ENCODE measurements around the gene TNFRSF17. TPM values are rescaled to one million over a fixed set of nuclear protein-coding genes. Genes with fewer than 3 reads are reported as not detected.

Gene TNFRSF17
- total and polyA plus RNA-seq, 2 donors (not counting 3 experiments of a cell fraction or from before 2014, with no cell fraction given): not detected

DNA sequence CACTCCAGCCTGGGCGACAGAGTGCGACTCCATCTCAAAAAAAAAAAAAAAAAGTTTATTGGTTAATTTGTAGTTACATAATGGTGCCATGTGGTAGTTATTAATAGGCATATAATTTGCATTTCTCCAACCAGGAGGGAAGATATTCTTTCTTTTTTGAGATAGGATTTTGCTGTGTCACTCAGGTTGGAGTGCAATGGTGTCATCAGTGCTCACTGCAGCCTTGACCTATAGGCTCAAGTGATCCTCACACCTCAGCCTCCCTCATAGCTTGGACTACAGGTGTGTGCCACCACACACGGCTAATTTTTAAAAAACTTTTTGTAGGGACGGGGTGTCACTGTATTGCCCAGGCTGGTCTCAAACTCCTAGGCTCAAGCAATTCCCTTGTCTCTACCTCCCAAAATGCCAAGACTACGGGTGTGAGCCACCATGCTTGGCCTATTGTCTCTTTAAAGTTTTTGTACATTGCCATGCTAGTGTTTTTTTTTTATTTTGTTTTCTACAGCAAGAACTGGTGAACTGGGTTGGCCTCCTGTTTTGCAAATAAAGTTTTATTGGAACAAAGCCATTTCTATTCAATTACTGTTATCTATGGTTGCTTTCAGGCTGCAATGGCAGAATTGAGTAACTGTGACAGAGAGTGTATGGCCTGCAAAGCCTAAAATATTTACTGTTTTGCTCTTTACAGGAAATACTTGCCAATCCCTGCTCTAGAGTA, 23.4 kb downstream of the TNFRSF17 start:
- Histone ChIP-seq H4K20me1 (replicated peaks; ENCODE audit: control insufficient read depth, extremely low read depth, insufficient read depth, low read length) (no peaks in the 10 kb centered on the region), H3K27ac (ENCODE audit: insufficient read depth, low read depth, low read length) (no peak overlapping the region), H3K4me2 (ENCODE audit: insufficient read depth, low read length) (no peak overlapping the region), H3K36me3 (ENCODE audit: control insufficient read depth in 2 of 2, extremely low read depth in 1 of 2, insufficient read depth in 2 of 2, low read length in 2 of 2) (no peaks in the 10 kb centered on the region), H3K9me1 (replicated peaks; ENCODE audit: control insufficient read depth, extremely low read depth, insufficient read depth, low read length) (no peaks in the 10 kb centered on the region), H2AFZ (ENCODE audit: low read depth, low read length) (no peak overlapping the region), H3K9me3 (replicated peaks; ENCODE audit: control insufficient read depth, insufficient read depth, low read length) (no peaks in the 10 kb centered on the region), H3K4me3 (replicated peaks in 1 of 3; ENCODE audit: insufficient read depth in 1 of 3, low read depth in 1 of 3, low read length in 3 of 3) (no peak overlapping the region), H3K27me3 (ENCODE audit: control insufficient read depth in 2 of 2, insufficient read depth in 2 of 2, low read length in 2 of 2) (no peaks in the 10 kb centered on the region), H3K4me1 (ENCODE audit: control insufficient read depth, extremely low read depth, insufficient read depth, low read length) (no peaks in the 10 kb centered on the region), H3K79me2 (ENCODE audit: control insufficient read depth, insufficient read depth, low read length) (no peaks in the 10 kb centered on the region), H3K9ac (replicated peaks; ENCODE audit: extremely low read depth, insufficient read depth, low read length) (no peak overlapping the region)
- POLR2A ChIA-PET: no interaction called here
- CTCF ChIA-PET: no interaction called here
- TF ChIP-seq, protein P1, sequence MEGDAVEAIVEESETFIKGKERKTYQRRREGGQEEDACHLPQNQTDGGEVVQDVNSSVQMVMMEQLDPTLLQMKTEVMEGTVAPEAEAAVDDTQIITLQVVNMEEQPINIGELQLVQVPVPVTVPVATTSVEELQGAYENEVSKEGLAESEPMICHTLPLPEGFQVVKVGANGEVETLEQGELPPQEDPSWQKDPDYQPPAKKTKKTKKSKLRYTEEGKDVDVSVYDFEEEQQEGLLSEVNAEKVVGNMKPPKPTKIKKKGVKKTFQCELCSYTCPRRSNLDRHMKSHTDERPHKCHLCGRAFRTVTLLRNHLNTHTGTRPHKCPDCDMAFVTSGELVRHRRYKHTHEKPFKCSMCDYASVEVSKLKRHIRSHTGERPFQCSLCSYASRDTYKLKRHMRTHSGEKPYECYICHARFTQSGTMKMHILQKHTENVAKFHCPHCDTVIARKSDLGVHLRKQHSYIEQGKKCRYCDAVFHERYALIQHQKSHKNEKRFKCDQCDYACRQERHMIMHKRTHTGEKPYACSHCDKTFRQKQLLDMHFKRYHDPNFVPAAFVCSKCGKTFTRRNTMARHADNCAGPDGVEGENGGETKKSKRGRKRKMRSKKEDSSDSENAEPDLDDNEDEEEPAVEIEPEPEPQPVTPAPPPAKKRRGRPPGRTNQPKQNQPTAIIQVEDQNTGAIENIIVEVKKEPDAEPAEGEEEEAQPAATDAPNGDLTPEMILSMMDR (IDR thresholded peaks at IDR 0.05; ENCODE audit: extremely low read depth in 1 of 2, insufficient read depth in 1 of 2, low read depth in 1 of 2, low read length in 2 of 2): no peak
- TF ChIP-seq MYC (IDR thresholded peaks at IDR 0.05; ENCODE audit: low read depth, low read length): no peak
- TF ChIP-seq POLR2A (IDR thresholded peaks at IDR 0.05; ENCODE audit: low read depth, low read length): no peak
- no peak for TF ChIP-seq POLR2AphosphoS5 (IDR thresholded peaks at IDR 0.05; ENCODE audit: insufficient read depth, low read depth, low read length)
- TF ChIP-seq JUN (IDR thresholded peaks at IDR 0.05; ENCODE audit: borderline replicate concordance, insufficient read depth, insufficient read length, low read depth): no peak
- TF ChIP-seq, protein P2, sequence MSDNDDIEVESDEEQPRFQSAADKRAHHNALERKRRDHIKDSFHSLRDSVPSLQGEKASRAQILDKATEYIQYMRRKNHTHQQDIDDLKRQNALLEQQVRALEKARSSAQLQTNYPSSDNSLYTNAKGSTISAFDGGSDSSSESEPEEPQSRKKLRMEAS (IDR thresholded peaks at IDR 0.05; ENCODE audit: insufficient read depth, insufficient read length): no peak
- intact Hi-C loops (cut with micrococcal nuclease) (no loop called here), dilution Hi-C loops (cut with MboI; ENCODE audit: extremely low pct_ligation_motif_present, low sequenced_read_pairs) (no loop called here)
- no peak for DNase-seq (ENCODE audit: low read depth, low spot score)
- no peak for FAIRE-seq
- BruUV-seq (replicated peaks): no TSS peak
